NCI-H1436 treated with DMSO at 0.1 percent for 48 hours (cell line): Measurements from ENCODE around the gene CDKN3.
"Not testable (repeated sequence)": the region's sequence is repeated elsewhere in the genome, so short reads cannot be mapped to it uniquely, and the experiment has no call there.

Source experiments
- DNase-seq: peaks from one replicate; lab custom pipeline; 2025; lab: John Stamatoyannopoulos, UW

The CDKN3 gene

GRCh38 chr14:54456820-54457608 lies 60.2 kb downstream of the CDKN3 start:
- DNase-seq = not testable (repeated sequence)

DNA sequence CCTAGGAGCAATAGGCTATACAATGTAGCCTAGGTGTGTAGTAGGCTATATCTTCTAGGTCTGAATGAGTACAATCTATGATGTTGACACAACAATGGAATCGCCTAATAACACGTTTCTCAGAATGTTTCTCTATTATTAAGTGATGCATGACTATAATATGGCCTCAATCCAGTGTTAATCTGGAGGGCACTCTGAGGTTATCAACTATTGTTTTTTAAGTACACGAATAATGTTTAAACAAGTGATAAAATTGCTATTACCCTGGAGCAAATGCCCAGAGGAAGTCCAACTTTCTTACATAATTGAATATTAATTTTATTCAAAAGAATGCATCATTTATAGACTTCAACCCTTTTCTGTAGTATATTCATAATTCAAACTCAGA lies 60.8 kb downstream of the CDKN3 start:
- no peak for DNase-seq

- DNase-seq = not testable (repeated sequence)
These were observed 61.7 kb downstream of the CDKN3 start for GRCh38 chr14:54458536-54458935.

GRCh38 chr14:54459106-54459505 lies 62.3 kb downstream of the CDKN3 start:
- no peak for DNase-seq

GRCh38 chr14:54462048-54462447 lies 65.2 kb downstream of the CDKN3 start:
- no peak for DNase-seq

DNA sequence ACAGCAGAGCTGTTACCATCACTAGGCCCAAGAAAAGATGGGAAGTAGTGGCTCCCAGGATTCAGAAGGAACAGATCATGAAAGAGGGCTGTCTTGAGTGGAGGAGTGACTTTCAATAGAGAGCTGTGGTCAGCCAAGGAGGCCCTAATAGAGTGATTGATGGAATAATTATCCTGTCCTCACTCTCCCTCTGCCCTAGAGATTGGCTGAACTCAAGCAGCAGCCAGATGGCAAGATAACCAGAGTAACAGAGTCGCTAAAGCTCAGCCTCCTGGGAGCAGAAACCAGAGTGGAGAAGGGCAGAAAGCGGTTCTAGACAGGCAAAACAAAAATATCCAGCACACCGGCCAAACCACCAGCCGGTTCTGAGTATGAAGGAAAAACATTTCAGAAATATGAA lies 68.8 kb downstream of the CDKN3 start:
- no peak for DNase-seq

DNA sequence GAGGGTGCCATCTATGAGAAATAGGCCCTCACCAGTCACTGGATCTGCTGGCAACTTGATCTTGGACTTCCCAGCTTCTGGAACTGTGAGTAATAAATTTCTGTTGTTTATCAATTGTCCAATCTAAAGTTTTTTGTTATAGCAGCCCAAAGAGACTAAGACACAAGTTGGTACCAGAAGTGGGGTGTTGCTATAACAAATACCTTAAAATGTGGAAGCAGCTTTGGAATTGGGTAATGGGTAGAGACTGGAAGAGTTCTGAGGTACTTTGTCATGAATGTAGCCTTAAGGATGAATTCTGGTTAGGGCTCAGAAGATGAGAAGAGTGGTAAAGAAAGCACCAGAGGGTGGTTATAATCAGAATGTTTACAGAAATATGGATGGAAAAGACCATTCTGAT lies 70.5 kb downstream of the CDKN3 start:
- DNase-seq = no peak
